GM10248 (cell line): Measurements from ENCODE around the gene PHACTR1.

ENCODE experiments used
- CTCF ChIA-PET: fragments of 300-600 bp; sonication (Branson Sonifier 250); formaldehyde crosslinking; extraction: SDS; loops from one replicate; lab custom pipeline; 2021; ENCODE audit warnings: antibody characterized with exemption; lab: Yijun Ruan, JAX
- POLR2A ChIA-PET: fragments of 350-650 bp; sonication (Branson Sonifier 250); formaldehyde crosslinking; extraction: SDS; loops from one replicate; lab custom pipeline; 2020; ENCODE audit warnings: antibody characterized with exemption; lab: Yijun Ruan, JAX
- DNase-seq: peaks from one replicate; pipeline ENCODE4 v3.0.0; 2012; ENCODE audit errors: extremely low spot score
- CTCF ChIP-seq: IDR thresholded peaks from 2 replicates; pipeline ENCODE4 v1.5.1; 2012; ENCODE audit warnings: mild to moderate bottlenecking, low read depth; ENCODE audit errors: extremely low read depth, missing control alignments, control extremely low read depth

Gene PHACTR1

DNA sequence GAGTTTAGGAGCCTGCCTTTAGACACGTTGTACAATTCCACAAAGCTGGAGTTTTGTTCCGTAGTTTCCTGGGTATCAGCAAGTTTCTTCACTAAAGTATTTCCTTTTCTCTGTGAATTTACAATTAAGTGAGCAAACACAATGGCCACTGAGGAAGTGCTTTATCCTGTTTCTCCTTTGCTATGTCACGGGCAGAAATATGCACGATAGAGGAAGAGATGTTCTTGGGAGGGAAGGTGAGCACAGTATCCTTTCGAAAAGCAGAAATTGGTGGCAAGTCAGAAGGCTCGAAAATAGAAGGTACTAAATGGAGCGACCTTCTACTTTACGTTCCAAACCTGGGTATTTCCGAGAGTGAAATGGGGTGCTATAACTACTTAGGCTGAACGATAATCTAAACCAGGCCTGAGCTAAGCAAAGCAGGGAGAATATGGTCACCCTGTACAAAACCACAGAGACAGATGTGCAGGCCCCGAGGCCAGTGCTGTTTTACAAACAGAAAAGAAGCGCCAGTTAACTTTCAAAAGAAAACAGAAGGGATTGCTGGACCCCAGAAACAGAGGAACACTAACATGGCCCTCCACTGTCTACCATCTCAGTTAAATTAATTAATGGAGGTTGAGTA, 352.1 kb downstream of the PHACTR1 start:
- ChIA-PET CTCF (interaction anchor here (0.8 to 1.9 kb wide), 4 partner anchors 8 to 55 kb away, joined by 3 to 4 read pairs (median 3); no protein-coding TSS in a partner anchor), POLR2A (no interaction called here)
- no peak for TF ChIP-seq CTCF
- no peak for DNase-seq

DNA sequence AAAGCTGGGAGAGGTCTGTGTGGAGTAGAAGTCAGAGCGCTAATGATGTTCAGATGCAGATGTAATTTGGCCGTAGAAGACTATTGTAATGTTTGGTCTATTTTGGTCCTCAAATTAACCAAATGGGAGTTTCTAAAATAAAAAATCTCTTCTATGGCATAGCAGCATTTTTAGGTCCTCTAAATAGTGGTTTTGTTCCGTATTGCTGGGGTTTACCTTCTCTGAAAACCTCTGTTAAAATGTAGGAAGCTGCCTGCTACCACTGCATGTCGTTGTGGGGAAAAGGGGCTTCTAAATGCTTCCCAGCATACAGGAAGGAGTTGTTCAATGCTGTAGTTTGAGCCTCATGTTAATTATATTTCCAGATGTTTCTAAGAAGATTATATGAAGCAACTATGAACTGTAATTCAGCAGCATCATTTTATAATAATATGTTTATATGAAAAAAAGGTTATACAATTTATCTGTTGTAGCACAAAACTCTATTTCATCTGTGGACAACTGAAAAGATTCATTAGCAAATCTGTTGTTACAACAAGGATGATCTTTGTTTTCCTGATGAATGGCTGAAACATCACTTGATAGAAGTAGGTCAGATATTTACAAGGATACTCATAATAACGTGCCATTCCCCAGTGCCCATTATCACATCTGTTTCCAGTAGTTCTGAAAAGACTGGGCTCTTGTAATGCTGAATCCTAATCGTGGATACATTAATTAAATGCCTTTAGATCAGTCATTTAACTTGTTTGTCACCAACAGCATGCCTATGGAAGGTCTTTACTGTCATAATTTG, 355.2 kb downstream of the PHACTR1 start:
- ChIA-PET CTCF (no interaction called here), POLR2A (no interaction called here)
- TF ChIP-seq CTCF = no peak
- no peak for DNase-seq

GRCh38 chr6:13072686-13073347, 356.2 kb downstream of the PHACTR1 start:
- TF ChIP-seq CTCF = no peak
- ChIA-PET CTCF (no interaction called here), POLR2A (no interaction called here)
- DNase-seq = no peak

DNA sequence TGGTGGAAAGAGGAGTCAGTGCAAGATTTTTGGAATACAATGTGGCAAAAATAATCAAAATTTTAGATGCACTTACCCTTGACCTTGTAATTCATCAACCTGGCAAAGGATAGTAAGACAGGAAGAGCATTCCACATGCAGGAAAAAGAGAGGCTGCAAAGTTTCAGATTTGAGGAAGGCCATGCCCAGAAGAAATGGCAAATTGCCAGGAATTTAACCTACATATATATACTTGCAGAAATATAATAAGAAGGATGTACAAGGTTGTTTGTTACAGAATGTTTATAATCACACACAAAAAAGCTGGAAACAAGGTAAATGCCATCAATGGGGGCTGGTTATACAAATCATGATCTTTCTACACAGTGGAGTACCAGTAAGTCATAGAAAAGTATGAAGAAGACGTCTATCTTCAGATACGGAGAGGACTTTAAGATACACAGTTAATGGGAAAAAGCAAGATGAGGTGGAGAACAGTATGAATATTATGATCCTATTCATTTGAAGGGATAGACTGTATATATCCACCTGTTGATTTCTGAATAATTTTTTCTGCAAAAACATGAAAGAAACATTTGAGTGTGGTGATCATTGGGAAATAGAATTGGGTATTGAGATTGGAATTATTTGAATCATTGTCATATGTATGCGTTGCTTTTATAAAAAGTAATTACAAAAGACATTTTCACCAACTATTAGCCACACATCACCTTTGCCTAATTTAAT, 358.0 kb downstream of the PHACTR1 start:
- TF ChIP-seq CTCF = no peak
- ChIA-PET CTCF (no interaction called here), POLR2A (no interaction called here)
- DNase-seq = no peak

- DNase-seq = no peak
- POLR2A ChIA-PET = no interaction called here
- CTCF ChIA-PET = no interaction called here
- TF ChIP-seq CTCF = no peak
These were observed 358.7 kb downstream of the PHACTR1 start for GRCh38 chr6:13075141-13075845.
